Vagina (tissue), 2 donors: Measurements from ENCODE around the gene ZIC4. TPM values are rescaled to one million over a fixed set of nuclear protein-coding genes. Genes with fewer than 3 reads are reported as not detected.

Experiments
- DNase-seq, 2 donors: peaks; one replicate each; pipeline ENCODE4 v3.0.0-alpha.2; 2017; ENCODE audit errors: extremely low spot score in 2 of 2
- H3K27ac ChIP-seq: fragments of 200-600 bp; sonication (generic); one replicate; pipeline ENCODE4 v1.5.1; 2019
- H3K27me3 ChIP-seq: fragments of 200-600 bp; sonication (generic); one replicate; pipeline ENCODE4 v1.5.1; 2019
- H3K36me3 ChIP-seq, 2 donors: fragments of 200-600 bp; sonication (generic); one replicate each; pipeline ENCODE4 v1.5.1; 2017 to 2019
- H3K4me1 ChIP-seq: fragments of 200-600 bp; sonication (generic); one replicate; pipeline ENCODE4 v1.5.1; 2019
- H3K4me3 ChIP-seq, 2 donors: fragments of 200-600 bp; sonication (generic); 1 replicate in 1 of 2; 2 replicates in 1 of 2; pipeline ENCODE4 v1.5.1; 2016 to 2019
- H3K9me3 ChIP-seq: fragments of 200-600 bp; sonication (generic); one replicate; pipeline ENCODE4 v1.5.1; 2019
- POLR2A ChIP-seq, 2 donors: fragments of 450-650 bp; IDR thresholded peaks; one replicate each; pipeline ENCODE4 v1.6.1; 2017; ENCODE audit warnings: antibody characterized with exemption in 2 of 2, mild to moderate bottlenecking in 2 of 2, moderate library complexity in 2 of 2
- POLR2AphosphoS5 ChIP-seq, 2 donors: sonication (generic); formaldehyde crosslinking; IDR thresholded peaks; one replicate each; pipeline ENCODE4 v1.9.0; 2017; ENCODE audit warnings: antibody characterized with exemption in 2 of 2, mild to moderate bottlenecking in 2 of 2, low read depth in 1 of 2; ENCODE audit not compliant: insufficient read depth in 1 of 2
- intact Hi-C: fragments of 100-400 bp; cut with DNase I; formaldehyde crosslinking; loops from one replicate; pipeline ENCODE4 v1.15.1; 2023
- total RNA-seq: library from RNA; depleted of rRNA; stranded (reverse); fragments of >200 nt; gene quantifications from one replicate; pipeline ENCODE4 v1.2.3, GENCODE V29; 2016
- TF ChIP-seq, protein P1 (sequence below), 3 experiments: fragments of 450-650 bp in 2 of 3; fragments of 200-600 bp in 1 of 3; sonication (generic) in 1 of 3; IDR thresholded peaks; one replicate each; pipeline ENCODE4 v1.5.1; 2017 to 2019; ENCODE audit warnings: antibody characterized with exemption in 3 of 3, mild to moderate bottlenecking in 2 of 3, moderate library complexity in 2 of 3

ZIC4 gene
- total RNA-seq, 1 donor from 2014 or later: not detected

GRCh38 chr3:147428326-147428725 lies 22.0 kb upstream of the ZIC4 start:
- H3K36me3 ChIP-seq: no peaks in the 10 kb centered on the region
- TF ChIP-seq, protein P1, sequence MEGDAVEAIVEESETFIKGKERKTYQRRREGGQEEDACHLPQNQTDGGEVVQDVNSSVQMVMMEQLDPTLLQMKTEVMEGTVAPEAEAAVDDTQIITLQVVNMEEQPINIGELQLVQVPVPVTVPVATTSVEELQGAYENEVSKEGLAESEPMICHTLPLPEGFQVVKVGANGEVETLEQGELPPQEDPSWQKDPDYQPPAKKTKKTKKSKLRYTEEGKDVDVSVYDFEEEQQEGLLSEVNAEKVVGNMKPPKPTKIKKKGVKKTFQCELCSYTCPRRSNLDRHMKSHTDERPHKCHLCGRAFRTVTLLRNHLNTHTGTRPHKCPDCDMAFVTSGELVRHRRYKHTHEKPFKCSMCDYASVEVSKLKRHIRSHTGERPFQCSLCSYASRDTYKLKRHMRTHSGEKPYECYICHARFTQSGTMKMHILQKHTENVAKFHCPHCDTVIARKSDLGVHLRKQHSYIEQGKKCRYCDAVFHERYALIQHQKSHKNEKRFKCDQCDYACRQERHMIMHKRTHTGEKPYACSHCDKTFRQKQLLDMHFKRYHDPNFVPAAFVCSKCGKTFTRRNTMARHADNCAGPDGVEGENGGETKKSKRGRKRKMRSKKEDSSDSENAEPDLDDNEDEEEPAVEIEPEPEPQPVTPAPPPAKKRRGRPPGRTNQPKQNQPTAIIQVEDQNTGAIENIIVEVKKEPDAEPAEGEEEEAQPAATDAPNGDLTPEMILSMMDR (IDR thresholded peaks at IDR 0.05): no peak
- TF ChIP-seq POLR2A (IDR thresholded peaks at IDR 0.05) (no peak), POLR2AphosphoS5 (IDR thresholded peaks at IDR 0.05; ENCODE audit: insufficient read depth in 1 of 2, low read depth in 1 of 2) (no peak)
- H3K27ac ChIP-seq: no peak overlapping the region
- no peaks in the 10 kb centered on the region for H3K9me3 ChIP-seq
- DNase-seq: no peak
- no peaks in the 10 kb centered on the region for H3K27me3 ChIP-seq
- intact Hi-C loops: no loop called here
- H3K4me1 ChIP-seq: no peaks in the 10 kb centered on the region
- no peak overlapping the region for H3K4me3 ChIP-seq

DNA sequence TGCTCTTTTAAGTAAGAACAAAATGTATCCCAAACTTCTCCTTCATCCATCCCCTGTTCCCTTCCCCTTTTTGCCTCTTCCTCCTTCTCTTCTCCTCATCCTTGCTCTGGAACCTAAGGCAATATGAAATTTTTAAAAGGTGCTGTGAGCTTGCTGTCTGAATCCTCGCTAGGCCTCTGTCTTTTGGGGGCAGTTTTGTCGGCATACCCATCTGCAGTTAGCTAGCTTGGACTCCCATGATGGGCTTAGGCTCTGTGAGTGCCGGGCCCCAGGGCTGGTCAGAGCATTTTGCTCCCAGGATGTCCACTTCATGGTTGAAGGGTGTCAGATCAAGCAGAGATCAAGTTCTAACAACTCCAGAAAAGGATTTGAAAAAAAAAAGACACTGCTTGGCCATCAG lies 21.4 kb upstream of the ZIC4 start:
- H3K4me1 ChIP-seq: no peaks in the 10 kb centered on the region
- no peak overlapping the region for H3K4me3 ChIP-seq
- H3K9me3 ChIP-seq: no peaks in the 10 kb centered on the region
- DNase-seq: no peak
- H3K27ac ChIP-seq: no peak overlapping the region
- TF ChIP-seq POLR2A (IDR thresholded peaks at IDR 0.05) (no peak), POLR2AphosphoS5 (IDR thresholded peaks at IDR 0.05; ENCODE audit: insufficient read depth in 1 of 2, low read depth in 1 of 2) (no peak)
- TF ChIP-seq, protein P1 (IDR thresholded peaks at IDR 0.05): no peak
- intact Hi-C loops: no loop called here
- H3K27me3 ChIP-seq: no peaks in the 10 kb centered on the region
- H3K36me3 ChIP-seq: no peaks in the 10 kb centered on the region

- Histone ChIP-seq H3K4me3 (no peak overlapping the region), H3K9me3 (no peaks in the 10 kb centered on the region), H3K4me1 (no peaks in the 10 kb centered on the region), H3K27me3 (no peaks in the 10 kb centered on the region), H3K27ac (no peak overlapping the region), H3K36me3 (no peaks in the 10 kb centered on the region)
- intact Hi-C loops: no loop called here
- no peak for DNase-seq
- TF ChIP-seq, protein P1 (IDR thresholded peaks at IDR 0.05): no peak
- TF ChIP-seq POLR2AphosphoS5 (IDR thresholded peaks at IDR 0.05; ENCODE audit: insufficient read depth in 1 of 2, low read depth in 1 of 2) (no peak), POLR2A (IDR thresholded peaks at IDR 0.05) (no peak)
Measured at GRCh38 chr3:147426931-147427330, 20.6 kb upstream of the ZIC4 start.

- Histone ChIP-seq H3K27me3 (peaks cover 7% of the 10 kb centered on the region), H3K9me3 (no peaks in the 10 kb centered on the region), H3K27ac (no peak overlapping the region), H3K36me3 (no peaks in the 10 kb centered on the region), H3K4me1 (no peaks in the 10 kb centered on the region), H3K4me3 (no peak overlapping the region)
- intact Hi-C loops: no loop called here
- DNase-seq: no peak
- TF ChIP-seq POLR2AphosphoS5 (IDR thresholded peaks at IDR 0.05; ENCODE audit: insufficient read depth in 1 of 2, low read depth in 1 of 2) (no peak), POLR2A (IDR thresholded peaks at IDR 0.05) (no peak)
- TF ChIP-seq, protein P1 (IDR thresholded peaks at IDR 0.05): no peak
Measured at GRCh38 chr3:147425388-147425850, 19.1 kb upstream of the ZIC4 start.

DNA sequence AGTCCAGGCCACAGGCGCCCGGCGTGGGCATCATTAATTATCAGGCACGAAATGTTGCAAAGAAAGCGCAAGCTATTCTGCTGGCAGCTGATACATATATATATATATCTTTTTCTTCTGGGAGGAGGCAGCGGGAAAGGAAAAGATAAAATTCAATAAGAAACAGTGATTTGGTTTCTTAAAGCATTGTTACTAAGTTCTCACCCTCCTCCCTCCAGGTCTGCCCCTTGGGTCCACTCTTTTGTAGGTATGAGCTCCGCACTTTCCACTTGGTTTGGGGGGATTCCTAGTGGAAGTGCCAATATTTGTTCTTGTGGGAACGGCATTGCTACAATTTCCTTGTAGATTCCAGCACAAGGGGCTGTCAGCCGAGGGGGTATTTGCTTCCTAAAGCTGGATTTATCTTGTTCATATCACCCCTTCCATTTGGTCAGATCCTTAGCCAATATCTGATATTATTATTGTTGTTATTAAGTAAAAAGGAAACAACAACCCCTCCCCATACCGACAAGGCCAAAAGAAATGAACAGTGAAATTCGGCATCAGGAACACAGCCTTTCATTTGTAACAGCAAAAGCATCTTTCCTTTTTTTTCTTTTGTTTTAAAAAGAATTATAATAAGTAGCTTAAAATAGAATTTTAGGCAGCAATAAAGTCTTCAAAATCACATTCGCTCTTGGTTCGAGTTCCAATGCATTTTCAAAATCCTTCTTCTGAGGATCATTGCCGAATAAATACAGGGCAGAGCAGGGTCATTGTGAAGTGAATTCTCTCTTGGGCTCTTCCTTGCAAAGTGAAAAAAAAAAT lies 18.4 kb upstream of the ZIC4 start:
- TF ChIP-seq, protein P1 (IDR thresholded peaks at IDR 0.05): no peak
- TF ChIP-seq POLR2A (IDR thresholded peaks at IDR 0.05) (no peak), POLR2AphosphoS5 (IDR thresholded peaks at IDR 0.05; ENCODE audit: insufficient read depth in 1 of 2, low read depth in 1 of 2) (no peak)
- Histone ChIP-seq H3K27ac (no peak overlapping the region), H3K27me3 (peaks cover 9% of the 10 kb centered on the region), H3K9me3 (no peaks in the 10 kb centered on the region), H3K4me1 (no peaks in the 10 kb centered on the region), H3K4me3 (no peak overlapping the region), H3K36me3 (no peaks in the 10 kb centered on the region)
- intact Hi-C loops: no loop called here
- DNase-seq: no peak
